Neuronal stem cell (in vitro differentiated cells): Measurements from ENCODE around the gene MMP14.
"Not testable (repeated sequence)": the region's sequence is repeated elsewhere in the genome, so short reads cannot be mapped to it uniquely, and the experiment has no call there.

ENCODE experiments used
- DNase-seq: peaks from one replicate; pipeline ENCODE4 v3.0.0-alpha.2; 2013; ENCODE audit warnings: low spot score
- H2AFZ ChIP-seq: one replicate; pipeline ENCODE4 v1.6.1; 2013; ENCODE audit warnings: mild to moderate bottlenecking, low read length, inconsistent platforms
- H2AK5ac ChIP-seq: 2 replicates; pipeline ENCODE4 v1.6.1; 2013; ENCODE audit warnings: low read depth, mild to moderate bottlenecking, inconsistent platforms, low read length, moderate library complexity, mixed read lengths
- H2BK120ac ChIP-seq: 2 replicates; pipeline ENCODE4 v1.6.1; 2013; ENCODE audit warnings: low read depth, mild to moderate bottlenecking, inconsistent platforms, low read length, moderate library complexity, mixed read lengths
- H2BK12ac ChIP-seq: one replicate; pipeline ENCODE4 v1.6.1; 2013; ENCODE audit warnings: low read length, inconsistent platforms
- H2BK15ac ChIP-seq: 2 replicates; pipeline ENCODE4 v1.6.1; 2013; ENCODE audit warnings: mild to moderate bottlenecking, low read length, inconsistent platforms, mixed read lengths
- H2BK5ac ChIP-seq: one replicate; pipeline ENCODE4 v1.6.1; 2013; ENCODE audit warnings: inconsistent platforms, mild to moderate bottlenecking, low read length, moderate library complexity
- H3K14ac ChIP-seq: one replicate; pipeline ENCODE4 v1.6.1; 2013; ENCODE audit warnings: low read length, inconsistent platforms
- H3K18ac ChIP-seq: 2 replicates; pipeline ENCODE4 v1.6.1; 2013; ENCODE audit warnings: low read length, inconsistent platforms
- H3K23ac ChIP-seq: 2 replicates; pipeline ENCODE4 v1.6.1; 2013; ENCODE audit warnings: low read depth, mild to moderate bottlenecking, mixed read lengths, low read length, inconsistent platforms; ENCODE audit not compliant: poor library complexity
- H3K27ac ChIP-seq: replicated peaks from 3 replicates; pipeline ENCODE4 v1.5.1; 2013; ENCODE audit warnings: low read length, inconsistent platforms
- H3K27me3 ChIP-seq, 3 experiments: 2 replicates each; pipeline ENCODE4 v1.6.1; 2013; ENCODE audit warnings: low read length in 3 of 3, mild to moderate bottlenecking in 2 of 3, inconsistent platforms in 1 of 3, low read depth in 1 of 3, mixed read lengths in 1 of 3, moderate library complexity in 1 of 3; ENCODE audit not compliant: control insufficient read depth in 3 of 3, insufficient read depth in 3 of 3
- H3K36me3 ChIP-seq, 2 donors: replicated peaks in 1 of 2; 2 replicates each; pipeline ENCODE4 v1.6.1; 2013; ENCODE audit warnings: low read length in 2 of 2; ENCODE audit not compliant: control insufficient read depth in 2 of 2, insufficient read depth in 2 of 2
- H3K4ac ChIP-seq: 2 replicates; pipeline ENCODE4 v1.6.1; 2013; ENCODE audit warnings: inconsistent platforms, mild to moderate bottlenecking, low read length, moderate library complexity
- H3K4me1 ChIP-seq, 2 donors: 1 replicate in 1 of 2; 2 replicates in 1 of 2; pipeline ENCODE4 v1.6.1; 2013; ENCODE audit warnings: low read length in 2 of 2, low read depth in 1 of 2; ENCODE audit not compliant: control insufficient read depth in 2 of 2, insufficient read depth in 1 of 2
- H3K4me2 ChIP-seq: one replicate; pipeline ENCODE4 v1.6.1; 2013; ENCODE audit warnings: mild to moderate bottlenecking, low read length, inconsistent platforms; ENCODE audit not compliant: insufficient read depth, poor library complexity, severe bottlenecking
- H3K4me3 ChIP-seq, 2 donors: 2 replicates each; pipeline ENCODE4 v1.5.1; 2013; ENCODE audit warnings: low read length in 2 of 2, mild to moderate bottlenecking in 2 of 2, inconsistent platforms in 1 of 2, moderate library complexity in 1 of 2
- H3K79me1 ChIP-seq: one replicate; pipeline ENCODE4 v1.6.1; 2013; ENCODE audit warnings: low read depth, mild to moderate bottlenecking, inconsistent platforms, low read length, moderate library complexity
- H3K9ac ChIP-seq: one replicate; pipeline ENCODE4 v1.6.1; 2013; ENCODE audit warnings: mild to moderate bottlenecking, low read depth, low read length, inconsistent platforms; ENCODE audit not compliant: poor library complexity
- H3K9me3 ChIP-seq, 2 donors: replicated peaks in 1 of 2; 2 replicates each; pipeline versions ENCODE3 to v1.6.1; 2013; ENCODE audit warnings: low read length in 2 of 2, mild to moderate bottlenecking in 2 of 2, inconsistent platforms in 1 of 2, low read depth in 1 of 2, mixed read lengths in 1 of 2, moderate library complexity in 1 of 2; ENCODE audit not compliant: control insufficient read depth in 2 of 2, insufficient read depth in 1 of 2
- H4K8ac ChIP-seq: one replicate; pipeline ENCODE4 v1.6.1; 2013; ENCODE audit warnings: low read depth, mild to moderate bottlenecking, inconsistent platforms, low read length, moderate library complexity
- H4K91ac ChIP-seq: one replicate; pipeline ENCODE4 v1.6.1; 2013; ENCODE audit warnings: low read length, low read depth, mild to moderate bottlenecking, inconsistent platforms; ENCODE audit not compliant: poor library complexity
- WGBS, 2 donors: extraction: QIAGEN DNeasy Blood & Tissue Kit; methylation state at CpG; one replicate each; pipeline ENCODE4 v1.1.7; 2013; ENCODE audit warnings: missing lambda C conversion rate in 2 of 2, mixed read lengths in 1 of 2; ENCODE audit not compliant: insufficient read length in 2 of 2, insufficient replicate concordance in 1 of 2; ENCODE audit errors: extremely low coverage in 2 of 2; 5-methylcytosine and 5-hydroxymethylcytosine counted together

Gene MMP14

GRCh38 chr14:22824711-22825359 is 11.6 kb upstream of the MMP14 start:
- H2AFZ ChIP-seq: peak overlapping the region; percentile 77
- no peak overlapping the region for H3K23ac ChIP-seq
- no peak overlapping the region for H2BK120ac ChIP-seq
- H3K9ac ChIP-seq: no peak overlapping the region
- no peak overlapping the region for H3K4me2 ChIP-seq
- no peaks in the 10 kb centered on the region for H3K79me1 ChIP-seq
- no peak overlapping the region for H3K4ac ChIP-seq
- H2BK15ac ChIP-seq: no peak overlapping the region
- H3K14ac ChIP-seq: no peak overlapping the region
- no peak overlapping the region for H2BK5ac ChIP-seq
- no peak for DNase-seq
- peaks cover 0 to 11% of the 10 kb centered on the region in 2 donors for H3K4me1 ChIP-seq
- H2AK5ac ChIP-seq: no peak overlapping the region
- no peak overlapping the region for H3K18ac ChIP-seq
- no peak overlapping the region for H2BK12ac ChIP-seq
- H3K27ac ChIP-seq: no peak overlapping the region
- H3K36me3 ChIP-seq: no peaks in the 10 kb centered on the region
- WGBS, 2 donors: no CpG with 5 or more reads among the region's 8 CpGs
- H3K9me3 ChIP-seq: no peaks in the 10 kb centered on the region
- H4K91ac ChIP-seq: no peak overlapping the region
- no peak overlapping the region for H3K4me3 ChIP-seq
- peaks cover 0 to 6% (median 3%) of the 10 kb centered on the region in 3 experiments for H3K27me3 ChIP-seq
- no peak overlapping the region for H4K8ac ChIP-seq

- peak overlapping the region; percentile 39 for H3K4me2 ChIP-seq
- not testable (repeated sequence) for H3K79me1 ChIP-seq, H3K18ac ChIP-seq, H4K8ac ChIP-seq, H2BK12ac ChIP-seq, H3K23ac ChIP-seq, H3K27me3 ChIP-seq, H3K27ac ChIP-seq, H3K14ac ChIP-seq, H2BK15ac ChIP-seq, H2BK120ac ChIP-seq, H2AK5ac ChIP-seq, H3K9me3 ChIP-seq, H3K4me1 ChIP-seq, DNase-seq, H3K9ac ChIP-seq, H4K91ac ChIP-seq, H3K4ac ChIP-seq, H2BK5ac ChIP-seq
- WGBS, 2 donors: no CpG with 5 or more reads among the region's 12 CpGs
- peak overlapping the region in 1 of 2 donors; percentile 89 for H3K4me3 ChIP-seq
- peak overlapping the region; percentile 97 for H2AFZ ChIP-seq
- H3K36me3 ChIP-seq: peaks cover 6 to 28% of the 10 kb centered on the region in 2 donors
Measured at GRCh38 chr14:22829076-22829660, 7.2 kb upstream of the MMP14 start.

GRCh38 chr14:22829661-22830442 is 6.5 kb upstream of the MMP14 start, which contains the start of gene MRPL52:
TSS of gene MRPL52 (plus strand) at chr14:22829887. CDS start at chr14:22829913, 26 bp downstream.
- Histone ChIP-seq H3K79me1 (peaks cover 3% of the 10 kb centered on the region), H3K36me3 (peaks cover 10 to 34% of the 10 kb centered on the region in 2 donors), H3K4me2 (peak within 1 kb of the TSS; percentile 83), H3K14ac (peak within 1 kb of the TSS; percentile 59), H3K4ac (no peak within 1 kb of the TSS), H2BK12ac (no peak within 1 kb of the TSS), H3K18ac (peak within 1 kb of the TSS; percentile 84), H3K4me3 (peak within 1 kb of the TSS; percentile 89 to 95), H2BK120ac (peak within 1 kb of the TSS; percentile 78), H2BK5ac (no peak within 1 kb of the TSS), H4K91ac (no peak within 1 kb of the TSS), H2AK5ac (peak within 1 kb of the TSS; percentile 86), H3K23ac (peak within 1 kb of the TSS; percentile 37), H3K9me3 (no peaks in the 10 kb centered on the region), H2BK15ac (peak within 1 kb of the TSS; percentile 64), H3K27ac (no peak within 1 kb of the TSS), H3K27me3 (no peaks in the 10 kb centered on the region), H4K8ac (no peak within 1 kb of the TSS), H2AFZ (peak within 1 kb of the TSS; percentile 97), H3K4me1 (peaks cover 5% of the 10 kb centered on the region in 2 donors), H3K9ac (peak within 1 kb of the TSS; percentile 85)
- DNase-seq: no peak
- WGBS, 2 donors: no CpG with 5 or more reads among the region's 41 CpGs
